GM23338 (cell line): Measurements from ENCODE around the gene PTPRJ. TPM values are rescaled to one million over a fixed set of nuclear protein-coding genes. Genes with fewer than 3 reads are reported as not detected.
"Not testable (repeated sequence)": the region's sequence is repeated elsewhere in the genome, so short reads cannot be mapped to it uniquely, and the experiment has no call there.

Experiments used
- ATAC-seq: fragments of 200-7000 bp; cut with Tn5 transposase; 3 replicates; pipeline ENCODE4 v1.9.1; 2020
- DNase-seq: peaks from one replicate; pipeline ENCODE4 v3.0.0-alpha.2; 2015; ENCODE audit warnings: low spot score
- H2AFZ ChIP-seq: fragments of 200-600 bp; sonication (generic); 2 replicates; pipeline ENCODE4 v1.8.0; 2016; ENCODE audit warnings: antibody characterized with exemption, mild to moderate bottlenecking, moderate library complexity
- H3F3A ChIP-seq: fragments of 200-600 bp; sonication (generic); replicated peaks from 2 replicates; pipeline ENCODE4 v1.8.0; 2017; ENCODE audit warnings: antibody characterized with exemption, mixed run types, low read depth
- H3K27ac ChIP-seq: fragments of 200-600 bp; sonication (generic); 2 replicates; pipeline ENCODE4 v1.6.1; 2016; ENCODE audit warnings: low read depth
- H3K27me3 ChIP-seq: fragments of 200-600 bp; sonication (generic); 2 replicates; pipeline ENCODE4 v1.8.0; 2016; ENCODE audit warnings: mild to moderate bottlenecking, mixed run types, moderate library complexity; ENCODE audit not compliant: insufficient read depth
- H3K36me3 ChIP-seq: fragments of 200-600 bp; sonication (generic); 2 replicates; pipeline ENCODE4 v1.8.0; 2016; ENCODE audit warnings: mild to moderate bottlenecking; ENCODE audit not compliant: insufficient read depth
- H3K4me1 ChIP-seq: fragments of 200-600 bp; sonication (generic); 2 replicates; pipeline ENCODE4 v1.8.0; 2016; ENCODE audit warnings: mild to moderate bottlenecking, moderate library complexity; ENCODE audit not compliant: insufficient read depth
- H3K4me2 ChIP-seq: fragments of 200-600 bp; sonication (generic); 2 replicates; pipeline ENCODE4 v1.7.1; 2017; ENCODE audit warnings: mixed run types
- H3K4me3 ChIP-seq: fragments of 200-600 bp; sonication (generic); 2 replicates; pipeline ENCODE4 v1.6.1; 2016; ENCODE audit warnings: mixed run types
- H3K79me2 ChIP-seq: fragments of 200-600 bp; sonication (generic); replicated peaks from 2 replicates; pipeline ENCODE4 v1.8.0; 2017; ENCODE audit warnings: mild to moderate bottlenecking; ENCODE audit not compliant: insufficient read depth
- H3K9me2 ChIP-seq: fragments of 200-600 bp; sonication (generic); 2 replicates; pipeline ENCODE4 v1.8.0; 2017; ENCODE audit not compliant: insufficient read depth
- H4K20me1 ChIP-seq: fragments of 200-600 bp; sonication (generic); replicated peaks from 2 replicates; pipeline ENCODE4 v1.8.0; 2017; ENCODE audit warnings: mild to moderate bottlenecking; ENCODE audit not compliant: insufficient read depth
- H3K27ac Mint-ChIP-seq: 2 replicates; pipeline ENCODE4 v1.8.0; 2020; ENCODE audit warnings: inconsistent platforms, mild to moderate bottlenecking, moderate library complexity, mixed read lengths
- H3K27me3 Mint-ChIP-seq: 3 replicates; pipeline ENCODE4 v1.8.0; 2022; ENCODE audit warnings: low read depth, mild to moderate bottlenecking, moderate library complexity, mixed read lengths, inconsistent platforms; ENCODE audit not compliant: insufficient read depth, poor library complexity
- H3K36me3 Mint-ChIP-seq: 3 replicates; pipeline ENCODE4 v1.8.0; 2021; ENCODE audit warnings: low read depth, mild to moderate bottlenecking, inconsistent platforms, moderate library complexity, mixed read lengths
- H3K4me1 Mint-ChIP-seq: 3 replicates; pipeline ENCODE4 v1.8.0; 2020; ENCODE audit warnings: mild to moderate bottlenecking, inconsistent platforms, mixed read lengths
- H3K4me3 Mint-ChIP-seq: 3 replicates; pipeline ENCODE4 v1.8.0; 2021; ENCODE audit warnings: moderate library complexity, mild to moderate bottlenecking, inconsistent platforms, mixed read lengths
- H3K9me3 Mint-ChIP-seq: 3 replicates; pipeline ENCODE4 v1.8.0; 2020; ENCODE audit warnings: moderate library complexity, mild to moderate bottlenecking, inconsistent platforms, mixed read lengths
- CREB1 ChIP-seq: fragments of 250-450 bp; sonication (Bioruptor Pico); IDR thresholded peaks from 2 replicates; pipeline ENCODE4 v1.5.0; 2020; ENCODE audit warnings: low read depth, mild to moderate bottlenecking, moderate library complexity
- EZH2 ChIP-seq: fragments of 200-600 bp; sonication (generic); IDR thresholded peaks from one replicate; pipeline ENCODE4 v1.8.0; 2017; ENCODE audit warnings: antibody characterized with exemption, mild to moderate bottlenecking, low read depth; ENCODE audit not compliant: unreplicated experiment
- EZH2phosphoT487 ChIP-seq: fragments of 200-600 bp; sonication (generic); IDR thresholded peaks from one replicate; pipeline ENCODE4 v1.8.1; 2018; ENCODE audit warnings: antibody characterized with exemption; ENCODE audit not compliant: unreplicated experiment
- JUNB ChIP-seq: IDR thresholded peaks from one replicate; pipeline ENCODE4 v1.6.1; 2016; ENCODE audit warnings: antibody characterized with exemption; ENCODE audit not compliant: unreplicated experiment
- STAT1 ChIP-seq: IDR thresholded peaks from one replicate; pipeline ENCODE4 v1.6.1; 2016; ENCODE audit warnings: antibody characterized with exemption; ENCODE audit not compliant: unreplicated experiment
- ZNF114 ChIP-seq: fragments of 250-450 bp; sonication (Bioruptor Pico); IDR thresholded peaks from 2 replicates; pipeline ENCODE4 v1.5.0; 2020; ENCODE audit warnings: mild to moderate bottlenecking, moderate library complexity
- ZNF331 ChIP-seq: fragments of 250-450 bp; sonication (Bioruptor Pico); IDR thresholded peaks from 2 replicates; pipeline ENCODE4 v1.5.0; 2020; ENCODE audit warnings: low read depth, mild to moderate bottlenecking, moderate library complexity
- polyA plus RNA-seq: library from polyadenylated mRNA; unstranded; fragments of >200 nt; fragmentation: Nextera tagmentation; extraction: Ambion mirVana; gene quantifications from 2 replicates; pipeline ENCODE4 v1.2.1, GENCODE V29; 2016
- total RNA-seq: library from RNA; depleted of rRNA; stranded (reverse); fragments of >200 nt; shearing (Covaris generic); gene quantifications from 2 replicates; pipeline ENCODE4 v1.2.3, GENCODE V29; 2014
- TF ChIP-seq, protein P1 (sequence below): fragments of 250-450 bp; sonication (Bioruptor Pico); IDR thresholded peaks from 2 replicates; pipeline ENCODE4 v1.5.0; 2020; ENCODE audit warnings: mild to moderate bottlenecking, moderate library complexity
- TF ChIP-seq, protein P2 (sequence below): IDR thresholded peaks from one replicate; pipeline ENCODE4 v1.6.1; 2018; ENCODE audit warnings: antibody characterized with exemption; ENCODE audit not compliant: unreplicated experiment
- TF ChIP-seq, protein P3 (sequence below): IDR thresholded peaks from 2 replicates; pipeline ENCODE4 v1.6.1; 2016; ENCODE audit warnings: antibody characterized with exemption

Gene PTPRJ
- total and polyA plus RNA-seq, 2 experiments from 2014 or later: 4.2 to 16.0 TPM

DNA sequence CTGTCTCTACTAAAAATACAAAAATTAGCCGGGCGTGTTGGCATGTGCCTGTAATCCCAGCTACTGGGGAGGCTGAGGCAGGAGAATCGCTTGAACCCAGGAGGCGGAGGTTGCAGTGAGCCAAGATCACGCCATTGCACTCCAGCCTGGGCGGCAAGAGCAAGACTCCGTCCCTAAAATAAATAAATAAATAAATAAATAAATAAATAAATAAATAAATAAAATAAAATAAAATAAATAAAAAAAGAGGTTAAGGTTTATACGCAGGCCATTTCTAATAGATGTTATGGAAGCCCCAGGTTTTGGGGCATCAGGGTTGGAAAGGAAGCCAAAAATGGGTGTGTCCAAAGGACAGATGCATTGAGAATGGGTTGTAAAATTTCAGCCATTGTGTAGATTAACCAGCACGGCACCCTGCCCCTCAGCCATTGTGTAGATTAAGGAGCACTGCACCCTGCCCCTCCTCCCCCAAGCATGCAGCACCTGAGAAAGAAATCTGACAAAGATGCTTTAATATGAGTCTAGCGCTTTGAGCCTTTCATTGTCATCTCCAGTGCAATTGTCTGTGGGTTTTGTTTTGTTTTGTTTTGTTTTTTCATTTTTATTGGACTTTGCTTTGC lies 41.0 kb downstream of the PTPRJ start:
- ATAC-seq: not testable (repeated sequence)

DNA sequence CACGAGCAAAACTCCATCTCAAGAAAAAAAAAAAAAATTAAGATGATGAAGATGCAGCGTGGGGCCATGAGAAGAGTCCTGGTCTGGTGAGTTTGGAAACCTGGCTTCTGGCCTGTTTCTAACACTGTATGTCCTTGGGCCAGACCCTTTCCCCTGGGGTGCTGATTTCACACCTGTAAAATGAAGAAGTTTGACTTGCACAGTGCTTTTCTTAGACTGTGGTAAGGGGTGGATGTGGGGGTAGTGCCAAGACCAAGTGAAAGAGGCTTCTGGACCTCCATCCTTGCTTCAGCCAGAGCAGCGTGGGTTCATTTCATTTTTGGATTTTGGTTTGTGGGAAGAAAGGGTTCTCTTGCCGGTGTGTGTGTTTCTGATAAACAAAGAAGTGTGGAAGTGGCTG lies 42.1 kb downstream of the PTPRJ start:
- Histone ChIP-seq H3K27me3 (no peaks in the 10 kb centered on the region), H3K36me3 (no peaks in the 10 kb centered on the region), H3K27ac (no peak overlapping the region), H3F3A (no peaks in the 10 kb centered on the region), H3K4me1 (peaks cover 22% of the 10 kb centered on the region), H3K4me2 (no peak overlapping the region), H3K79me2 (peaks cover 21% of the 10 kb centered on the region), H4K20me1 (0 out of 2 replicates have a peak, but pooled peaks cover 4% of the 10 kb centered on the region), H3K9me2 (no peaks in the 10 kb centered on the region), H3K4me3 (no peak overlapping the region), H2AFZ (no peak overlapping the region)
- peaks cover 53% of the 10 kb centered on the region for H3K4me1 Mint-ChIP-seq
- DNase-seq (no peak), ATAC-seq (no peak)
- no peak overlapping the region for H3K27ac Mint-ChIP-seq
- H3K4me3 Mint-ChIP-seq: no peak overlapping the region
- H3K27me3 Mint-ChIP-seq: peaks cover 5% of the 10 kb centered on the region
- no peaks in the 10 kb centered on the region for H3K36me3 Mint-ChIP-seq
- H3K9me3 Mint-ChIP-seq: no peaks in the 10 kb centered on the region
- TF ChIP-seq EZH2: no peak
- TF ChIP-seq, protein P1, sequence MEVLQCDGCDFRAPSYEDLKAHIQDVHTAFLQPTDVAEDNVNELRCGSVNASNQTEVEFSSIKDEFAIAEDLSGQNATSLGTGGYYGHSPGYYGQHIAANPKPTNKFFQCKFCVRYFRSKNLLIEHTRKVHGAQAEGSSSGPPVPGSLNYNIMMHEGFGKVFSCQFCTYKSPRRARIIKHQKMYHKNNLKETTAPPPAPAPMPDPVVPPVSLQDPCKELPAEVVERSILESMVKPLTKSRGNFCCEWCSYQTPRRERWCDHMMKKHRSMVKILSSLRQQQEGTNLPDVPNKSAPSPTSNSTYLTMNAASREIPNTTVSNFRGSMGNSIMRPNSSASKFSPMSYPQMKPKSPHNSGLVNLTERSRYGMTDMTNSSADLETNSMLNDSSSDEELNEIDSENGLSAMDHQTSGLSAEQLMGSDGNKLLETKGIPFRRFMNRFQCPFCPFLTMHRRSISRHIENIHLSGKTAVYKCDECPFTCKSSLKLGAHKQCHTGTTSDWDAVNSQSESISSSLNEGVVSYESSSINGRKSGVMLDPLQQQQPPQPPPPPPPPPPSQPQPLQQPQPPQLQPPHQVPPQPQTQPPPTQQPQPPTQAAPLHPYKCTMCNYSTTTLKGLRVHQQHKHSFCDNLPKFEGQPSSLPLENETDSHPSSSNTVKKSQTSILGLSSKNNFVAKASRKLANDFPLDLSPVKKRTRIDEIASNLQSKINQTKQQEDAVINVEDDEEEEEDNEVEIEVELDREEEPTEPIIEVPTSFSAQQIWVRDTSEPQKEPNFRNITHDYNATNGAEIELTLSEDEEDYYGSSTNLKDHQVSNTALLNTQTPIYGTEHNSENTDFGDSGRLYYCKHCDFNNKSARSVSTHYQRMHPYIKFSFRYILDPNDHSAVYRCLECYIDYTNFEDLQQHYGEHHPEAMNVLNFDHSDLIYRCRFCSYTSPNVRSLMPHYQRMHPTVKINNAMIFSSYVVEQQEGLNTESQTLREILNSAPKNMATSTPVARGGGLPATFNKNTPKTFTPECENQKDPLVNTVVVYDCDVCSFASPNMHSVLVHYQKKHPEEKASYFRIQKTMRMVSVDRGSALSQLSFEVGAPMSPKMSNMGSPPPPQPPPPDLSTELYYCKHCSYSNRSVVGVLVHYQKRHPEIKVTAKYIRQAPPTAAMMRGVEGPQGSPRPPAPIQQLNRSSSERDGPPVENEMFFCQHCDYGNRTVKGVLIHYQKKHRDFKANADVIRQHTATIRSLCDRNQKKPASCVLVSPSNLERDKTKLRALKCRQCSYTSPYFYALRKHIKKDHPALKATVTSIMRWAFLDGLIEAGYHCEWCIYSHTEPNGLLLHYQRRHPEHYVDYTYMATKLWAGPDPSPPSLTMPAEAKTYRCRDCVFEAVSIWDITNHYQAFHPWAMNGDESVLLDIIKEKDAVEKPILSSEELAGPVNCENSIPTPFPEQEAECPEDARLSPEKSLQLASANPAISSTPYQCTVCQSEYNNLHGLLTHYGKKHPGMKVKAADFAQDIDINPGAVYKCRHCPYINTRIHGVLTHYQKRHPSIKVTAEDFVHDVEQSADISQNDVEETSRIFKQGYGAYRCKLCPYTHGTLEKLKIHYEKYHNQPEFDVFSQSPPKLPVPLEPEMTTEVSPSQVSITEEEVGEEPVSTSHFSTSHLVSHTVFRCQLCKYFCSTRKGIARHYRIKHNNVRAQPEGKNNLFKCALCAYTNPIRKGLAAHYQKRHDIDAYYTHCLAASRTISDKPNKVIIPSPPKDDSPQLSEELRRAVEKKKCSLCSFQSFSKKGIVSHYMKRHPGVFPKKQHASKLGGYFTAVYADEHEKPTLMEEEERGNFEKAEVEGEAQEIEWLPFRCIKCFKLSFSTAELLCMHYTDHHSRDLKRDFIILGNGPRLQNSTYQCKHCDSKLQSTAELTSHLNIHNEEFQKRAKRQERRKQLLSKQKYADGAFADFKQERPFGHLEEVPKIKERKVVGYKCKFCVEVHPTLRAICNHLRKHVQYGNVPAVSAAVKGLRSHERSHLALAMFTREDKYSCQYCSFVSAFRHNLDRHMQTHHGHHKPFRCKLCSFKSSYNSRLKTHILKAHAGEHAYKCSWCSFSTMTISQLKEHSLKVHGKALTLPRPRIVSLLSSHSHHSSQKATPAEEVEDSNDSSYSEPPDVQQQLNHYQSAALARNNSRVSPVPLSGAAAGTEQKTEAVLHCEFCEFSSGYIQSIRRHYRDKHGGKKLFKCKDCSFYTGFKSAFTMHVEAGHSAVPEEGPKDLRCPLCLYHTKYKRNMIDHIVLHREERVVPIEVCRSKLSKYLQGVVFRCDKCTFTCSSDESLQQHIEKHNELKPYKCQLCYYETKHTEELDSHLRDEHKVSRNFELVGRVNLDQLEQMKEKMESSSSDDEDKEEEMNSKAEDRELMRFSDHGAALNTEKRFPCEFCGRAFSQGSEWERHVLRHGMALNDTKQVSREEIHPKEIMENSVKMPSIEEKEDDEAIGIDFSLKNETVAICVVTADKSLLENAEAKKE (CRISPR knock-in tag): no peak
- no peak for TF ChIP-seq JUNB
- no peak for TF ChIP-seq EZH2phosphoT487
- TF ChIP-seq, protein P2, sequence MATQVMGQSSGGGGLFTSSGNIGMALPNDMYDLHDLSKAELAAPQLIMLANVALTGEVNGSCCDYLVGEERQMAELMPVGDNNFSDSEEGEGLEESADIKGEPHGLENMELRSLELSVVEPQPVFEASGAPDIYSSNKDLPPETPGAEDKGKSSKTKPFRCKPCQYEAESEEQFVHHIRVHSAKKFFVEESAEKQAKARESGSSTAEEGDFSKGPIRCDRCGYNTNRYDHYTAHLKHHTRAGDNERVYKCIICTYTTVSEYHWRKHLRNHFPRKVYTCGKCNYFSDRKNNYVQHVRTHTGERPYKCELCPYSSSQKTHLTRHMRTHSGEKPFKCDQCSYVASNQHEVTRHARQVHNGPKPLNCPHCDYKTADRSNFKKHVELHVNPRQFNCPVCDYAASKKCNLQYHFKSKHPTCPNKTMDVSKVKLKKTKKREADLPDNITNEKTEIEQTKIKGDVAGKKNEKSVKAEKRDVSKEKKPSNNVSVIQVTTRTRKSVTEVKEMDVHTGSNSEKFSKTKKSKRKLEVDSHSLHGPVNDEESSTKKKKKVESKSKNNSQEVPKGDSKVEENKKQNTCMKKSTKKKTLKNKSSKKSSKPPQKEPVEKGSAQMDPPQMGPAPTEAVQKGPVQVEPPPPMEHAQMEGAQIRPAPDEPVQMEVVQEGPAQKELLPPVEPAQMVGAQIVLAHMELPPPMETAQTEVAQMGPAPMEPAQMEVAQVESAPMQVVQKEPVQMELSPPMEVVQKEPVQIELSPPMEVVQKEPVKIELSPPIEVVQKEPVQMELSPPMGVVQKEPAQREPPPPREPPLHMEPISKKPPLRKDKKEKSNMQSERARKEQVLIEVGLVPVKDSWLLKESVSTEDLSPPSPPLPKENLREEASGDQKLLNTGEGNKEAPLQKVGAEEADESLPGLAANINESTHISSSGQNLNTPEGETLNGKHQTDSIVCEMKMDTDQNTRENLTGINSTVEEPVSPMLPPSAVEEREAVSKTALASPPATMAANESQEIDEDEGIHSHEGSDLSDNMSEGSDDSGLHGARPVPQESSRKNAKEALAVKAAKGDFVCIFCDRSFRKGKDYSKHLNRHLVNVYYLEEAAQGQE: no peak
- TF ChIP-seq, protein P3, sequence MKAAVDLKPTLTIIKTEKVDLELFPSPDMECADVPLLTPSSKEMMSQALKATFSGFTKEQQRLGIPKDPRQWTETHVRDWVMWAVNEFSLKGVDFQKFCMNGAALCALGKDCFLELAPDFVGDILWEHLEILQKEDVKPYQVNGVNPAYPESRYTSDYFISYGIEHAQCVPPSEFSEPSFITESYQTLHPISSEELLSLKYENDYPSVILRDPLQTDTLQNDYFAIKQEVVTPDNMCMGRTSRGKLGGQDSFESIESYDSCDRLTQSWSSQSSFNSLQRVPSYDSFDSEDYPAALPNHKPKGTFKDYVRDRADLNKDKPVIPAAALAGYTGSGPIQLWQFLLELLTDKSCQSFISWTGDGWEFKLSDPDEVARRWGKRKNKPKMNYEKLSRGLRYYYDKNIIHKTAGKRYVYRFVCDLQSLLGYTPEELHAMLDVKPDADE: no peak
- no peak for TF ChIP-seq ZNF331 (CRISPR knock-in tag)
- no peak for TF ChIP-seq STAT1
- TF ChIP-seq ZNF114 (CRISPR knock-in tag): no peak
- no peak for TF ChIP-seq CREB1 (CRISPR knock-in tag)

More for the DNA sequence above, 41.0 kb downstream of the PTPRJ start:
- H3F3A ChIP-seq, H3K27me3 Mint-ChIP-seq, H3K27ac Mint-ChIP-seq, H3K4me2 ChIP-seq, H3K9me2 ChIP-seq, H3K9me3 Mint-ChIP-seq, H3K4me3 Mint-ChIP-seq, H2AFZ ChIP-seq, DNase-seq, H3K36me3 Mint-ChIP-seq, H3K36me3 ChIP-seq, H3K27me3 ChIP-seq, H3K27ac ChIP-seq, H3K4me3 ChIP-seq: not testable (repeated sequence)
- peaks cover 61% of the 10 kb centered on the region for H3K4me1 Mint-ChIP-seq
- Histone ChIP-seq H3K79me2 (peaks cover 25% of the 10 kb centered on the region), H4K20me1 (peaks cover 10% of the 10 kb centered on the region; the same call in 1 of the 2 replicates), H3K4me1 (peaks cover 29% of the 10 kb centered on the region)
